BLaER1 treated with 17β-estradiol and CSF1 and Interleukin-3, amounts not matched to agents 10 nM and 100 nM (cell line): ENCODE data around the gene AJAP1.

ENCODE experiments used
- H3K27ac ChIP-seq, 11 experiments: shearing (Covaris generic); formaldehyde crosslinking; 2 replicates each; pipeline ENCODE4 v1.8.1; 2022
- H3K27me3 ChIP-seq, 11 experiments: shearing (Covaris generic); formaldehyde crosslinking; 2 replicates each; pipeline ENCODE4 v1.8.1; 2022
- H3K36me3 ChIP-seq, 11 experiments: shearing (Covaris generic); formaldehyde crosslinking; 2 replicates each; pipeline ENCODE4 v1.8.1; 2022
- H3K4me1 ChIP-seq, 10 experiments: shearing (Covaris generic); formaldehyde crosslinking; 2 replicates each; pipeline ENCODE4 v1.8.1; 2022
- H3K4me2 ChIP-seq, 11 experiments: shearing (Covaris generic); formaldehyde crosslinking; 2 replicates each; pipeline ENCODE4 v1.8.1; 2022
- H3K4me3 ChIP-seq, 10 experiments: shearing (Covaris generic); formaldehyde crosslinking; 2 replicates each; pipeline ENCODE4 v1.8.1; 2022
- H3K9ac ChIP-seq, 11 experiments: shearing (Covaris generic); formaldehyde crosslinking; 2 replicates each; pipeline ENCODE4 v1.8.1; 2022
- H3K9me3 ChIP-seq, 11 experiments: shearing (Covaris generic); formaldehyde crosslinking; replicated peaks in 1 of 11; 2 replicates each; pipeline ENCODE4 v1.8.1; 2022
- H4K20me1 ChIP-seq, 11 experiments: shearing (Covaris generic); formaldehyde crosslinking; 2 replicates each; pipeline ENCODE4 v1.8.1; 2022
- Cebpa-rat ChIP-seq, 11 experiments: shearing (Covaris generic); IDR thresholded peaks; 2 replicates each; pipeline ENCODE4 v1.8.1; 2022

The AJAP1 gene

GRCh38 chr1:4626560-4627319 is 27.7 kb upstream of the AJAP1 start:
- Histone ChIP-seq H3K27me3 (no peaks in the 10 kb centered on the region), H3K4me2 (no peak overlapping the region), H3K4me3 (no peak overlapping the region), H3K9me3 (no peaks in the 10 kb centered on the region), H3K9ac (no peak overlapping the region), H3K4me1 (peaks cover 0 to 6% (median 0%) of the 10 kb centered on the region in 10 experiments; a peak in 2 of 20 replicates), H3K27ac (no peak overlapping the region), H4K20me1 (peaks cover 0 to 11% (median 0%) of the 10 kb centered on the region in 11 experiments; a peak in 3 of 22 replicates), H3K36me3 (no peaks in the 10 kb centered on the region)
- no peak for TF ChIP-seq Cebpa-rat (IDR thresholded peaks at IDR 0.05)

GRCh38 chr1:4627353-4627752 is 27.1 kb upstream of the AJAP1 start:
- no peak overlapping the region for H3K27ac ChIP-seq
- H3K27me3 ChIP-seq: no peaks in the 10 kb centered on the region
- H3K4me3 ChIP-seq: no peak overlapping the region
- no peak overlapping the region for H3K9ac ChIP-seq
- peaks cover 0 to 11% (median 0%) of the 10 kb centered on the region in 11 experiments; a peak in 3 of 22 replicates for H4K20me1 ChIP-seq
- H3K4me2 ChIP-seq: no peak overlapping the region
- H3K4me1 ChIP-seq: no peaks in the 10 kb centered on the region
- no peaks in the 10 kb centered on the region for H3K9me3 ChIP-seq
- no peaks in the 10 kb centered on the region for H3K36me3 ChIP-seq
- no peak for TF ChIP-seq Cebpa-rat (IDR thresholded peaks at IDR 0.05)

- TF ChIP-seq Cebpa-rat (IDR thresholded peaks at IDR 0.05): no peak
- no peak overlapping the region for H3K4me3 ChIP-seq
- no peaks in the 10 kb centered on the region for H3K27me3 ChIP-seq
- H3K9ac ChIP-seq: no peak overlapping the region
- no peaks in the 10 kb centered on the region for H3K36me3 ChIP-seq
- H3K4me1 ChIP-seq: peaks cover 0 to 3% (median 0%) of the 10 kb centered on the region in 10 experiments; a peak in 4 of 20 replicates
- H3K4me2 ChIP-seq: no peak overlapping the region
- no peaks in the 10 kb centered on the region for H3K9me3 ChIP-seq
- peaks cover 0 to 11% (median 0%) of the 10 kb centered on the region in 11 experiments; a peak in 4 of 22 replicates for H4K20me1 ChIP-seq
- no peak overlapping the region for H3K27ac ChIP-seq
Measured at GRCh38 chr1:4628992-4629391, 25.4 kb upstream of the AJAP1 start.

GRCh38 chr1:4630561-4630960 is 23.8 kb upstream of the AJAP1 start:
- H3K36me3 ChIP-seq: no peaks in the 10 kb centered on the region
- no peak overlapping the region for H3K9ac ChIP-seq
- H3K4me3 ChIP-seq: no peak overlapping the region
- no peak overlapping the region for H3K27ac ChIP-seq
- no peak for TF ChIP-seq Cebpa-rat (IDR thresholded peaks at IDR 0.05)
- H3K27me3 ChIP-seq: no peaks in the 10 kb centered on the region
- no peaks in the 10 kb centered on the region for H3K9me3 ChIP-seq
- H3K4me1 ChIP-seq: peaks cover 0 to 14% (median 9%) of the 10 kb centered on the region in 10 experiments; a peak in 9 of 20 replicates
- no peak overlapping the region for H3K4me2 ChIP-seq
- H4K20me1 ChIP-seq: peaks cover 0 to 4% (median 0%) of the 10 kb centered on the region in 11 experiments; a peak in 3 of 22 replicates

GRCh38 chr1:4631321-4631720 is 23.1 kb upstream of the AJAP1 start:
- Histone ChIP-seq H4K20me1 (peaks cover 0 to 4% (median 0%) of the 10 kb centered on the region in 11 experiments; a peak in 3 of 22 replicates), H3K4me3 (no peak overlapping the region), H3K27ac (no peak overlapping the region), H3K9ac (no peak overlapping the region), H3K9me3 (no peaks in the 10 kb centered on the region), H3K27me3 (no peaks in the 10 kb centered on the region), H3K36me3 (no peaks in the 10 kb centered on the region), H3K4me1 (peaks cover 0 to 14% (median 9%) of the 10 kb centered on the region in 10 experiments; a peak in 12 of 20 replicates), H3K4me2 (no peak overlapping the region)
- no peak for TF ChIP-seq Cebpa-rat (IDR thresholded peaks at IDR 0.05)

- peaks cover 0 to 4% (median 0%) of the 10 kb centered on the region in 11 experiments; a peak in 2 of 22 replicates for H4K20me1 ChIP-seq
- H3K9me3 ChIP-seq: no peaks in the 10 kb centered on the region
- no peak for TF ChIP-seq Cebpa-rat (IDR thresholded peaks at IDR 0.05)
- H3K4me3 ChIP-seq: no peak overlapping the region
- no peak overlapping the region for H3K27ac ChIP-seq
- H3K4me1 ChIP-seq: peaks cover 12 to 26% (median 19%) of the 10 kb centered on the region in 10 experiments; a peak in 19 of 20 replicates
- H3K36me3 ChIP-seq: no peaks in the 10 kb centered on the region
- no peak overlapping the region for H3K4me2 ChIP-seq
- H3K27me3 ChIP-seq: no peaks in the 10 kb centered on the region
- no peak overlapping the region for H3K9ac ChIP-seq
Measured at GRCh38 chr1:4633346-4633745, 21.1 kb upstream of the AJAP1 start.

GRCh38 chr1:4634156-4634792 is 20.1 kb upstream of the AJAP1 start:
- H3K9ac ChIP-seq: no peak overlapping the region
- peaks cover 18 to 32% (median 25%) of the 10 kb centered on the region in 10 experiments; a peak in 19 of 20 replicates for H3K4me1 ChIP-seq
- H4K20me1 ChIP-seq: peaks cover 0 to 4% (median 0%) of the 10 kb centered on the region in 11 experiments; a peak in 2 of 22 replicates
- no peaks in the 10 kb centered on the region for H3K27me3 ChIP-seq
- no peak overlapping the region for H3K4me3 ChIP-seq
- H3K27ac ChIP-seq: no peak overlapping the region
- H3K4me2 ChIP-seq: peak overlapping the region in 7 of 11 experiments; percentile 4 to 27 (median 17); a peak in 10 of 22 replicates
- no peaks in the 10 kb centered on the region for H3K36me3 ChIP-seq
- no peak for TF ChIP-seq Cebpa-rat (IDR thresholded peaks at IDR 0.05)
- H3K9me3 ChIP-seq: no peaks in the 10 kb centered on the region

- H3K4me3 ChIP-seq: no peak overlapping the region
- H3K36me3 ChIP-seq: no peaks in the 10 kb centered on the region
- no peak overlapping the region for H3K27ac ChIP-seq
- no peak for TF ChIP-seq Cebpa-rat (IDR thresholded peaks at IDR 0.05)
- no peaks in the 10 kb centered on the region for H3K9me3 ChIP-seq
- peaks cover 18 to 32% (median 25%) of the 10 kb centered on the region in 10 experiments; a peak in 19 of 20 replicates for H3K4me1 ChIP-seq
- H4K20me1 ChIP-seq: peaks cover 0 to 4% (median 0%) of the 10 kb centered on the region in 11 experiments; a peak in 2 of 22 replicates
- H3K27me3 ChIP-seq: no peaks in the 10 kb centered on the region
- H3K4me2 ChIP-seq: peak overlapping the region in 7 of 11 experiments; percentile 4 to 27 (median 17); a peak in 7 of 22 replicates
- H3K9ac ChIP-seq: no peak overlapping the region
Measured at GRCh38 chr1:4634793-4635406, 19.5 kb upstream of the AJAP1 start.

- Histone ChIP-seq H3K27ac (no peak overlapping the region), H3K4me2 (peak overlapping the region in 2 of 11 experiments; percentile 87 to 92; a peak in 3 of 22 replicates), H3K9me3 (no peaks in the 10 kb centered on the region), H3K4me1 (peaks cover 18 to 32% (median 25%) of the 10 kb centered on the region in 10 experiments; a peak in 19 of 20 replicates), H3K36me3 (no peaks in the 10 kb centered on the region), H3K27me3 (no peaks in the 10 kb centered on the region), H3K9ac (no peak overlapping the region), H4K20me1 (peaks cover 0 to 4% (median 0%) of the 10 kb centered on the region in 11 experiments; a peak in 2 of 22 replicates), H3K4me3 (no peak overlapping the region)
- no peak for TF ChIP-seq Cebpa-rat (IDR thresholded peaks at IDR 0.05)
Measured at GRCh38 chr1:4636186-4636585, 18.2 kb upstream of the AJAP1 start.
